ENCODE data around the gene FBXO24.

Gene FBXO24

GRCh38 chr7:100600730-100601038 is 14.6 kb downstream of the FBXO24 start:
- no peak for DNase-seq (ENCODE audit: low read depth)
- no peak overlapping the region for H3K4me3 ChIP-seq (ENCODE audit: low read depth, low read length)
- no peak for TF ChIP-seq CTCF (IDR thresholded peaks at IDR 0.05; ENCODE audit: low read depth, low read length, missing control alignments)

- DNase-seq (ENCODE audit: low read depth): no peak
- no peak for TF ChIP-seq CTCF (IDR thresholded peaks at IDR 0.05; ENCODE audit: low read depth, low read length, missing control alignments)
- no peak overlapping the region for H3K4me3 ChIP-seq (ENCODE audit: low read depth, low read length)
Observed at GRCh38 chr7:100602889-100603725, 17.0 kb downstream of the FBXO24 start.

GRCh38 chr7:100603726-100604027 is 17.5 kb downstream of the FBXO24 start:
- TF ChIP-seq CTCF (IDR thresholded peaks at IDR 0.05; ENCODE audit: low read depth, low read length, missing control alignments): no peak
- peak overlapping the region; percentile 35 for H3K4me3 ChIP-seq (ENCODE audit: low read depth, low read length)
- no peak for DNase-seq (ENCODE audit: low read depth)

- peak overlapping the region; percentile 67 for H3K4me3 ChIP-seq (ENCODE audit: low read depth, low read length)
- no peak for DNase-seq (ENCODE audit: low read depth)
- peak; percentile 44 for TF ChIP-seq CTCF (IDR thresholded peaks at IDR 0.05; ENCODE audit: low read depth, low read length, missing control alignments)
Observed at GRCh38 chr7:100604028-100604975, 18.2 kb downstream of the FBXO24 start.

- H3K4me3 ChIP-seq (ENCODE audit: low read depth, low read length): peak overlapping the region; percentile 67
- no peak for TF ChIP-seq CTCF (IDR thresholded peaks at IDR 0.05; ENCODE audit: low read depth, low read length, missing control alignments)
- no peak for DNase-seq (ENCODE audit: low read depth)
Observed at GRCh38 chr7:100604976-100605911, 19.1 kb downstream of the FBXO24 start.

GRCh38 chr7:100606313-100606712 is 20.2 kb downstream of the FBXO24 start:
- DNase-seq (ENCODE audit: low read depth): no peak
- TF ChIP-seq CTCF (IDR thresholded peaks at IDR 0.05; ENCODE audit: low read depth, low read length, missing control alignments): no peak
- H3K4me3 ChIP-seq (ENCODE audit: low read depth, low read length): no peak overlapping the region

All from GM12864 (cell line).